Vagina (tissue), 2 donors: ENCODE results near the gene TNS1. TPM values are rescaled to one million over a fixed set of nuclear protein-coding genes. Genes with fewer than 3 reads are reported as not detected.

Experiments used
- DNase-seq, 2 donors: peaks; one replicate each; pipeline ENCODE4 v3.0.0-alpha.2; 2017; ENCODE audit errors: extremely low spot score in 2 of 2
- H3K27ac ChIP-seq: fragments of 200-600 bp; sonication (generic); one replicate; pipeline ENCODE4 v1.5.1; 2019
- H3K27me3 ChIP-seq: fragments of 200-600 bp; sonication (generic); one replicate; pipeline ENCODE4 v1.5.1; 2019
- H3K36me3 ChIP-seq, 2 donors: fragments of 200-600 bp; sonication (generic); one replicate each; pipeline ENCODE4 v1.5.1; 2017 to 2019
- H3K4me1 ChIP-seq: fragments of 200-600 bp; sonication (generic); one replicate; pipeline ENCODE4 v1.5.1; 2019
- H3K4me3 ChIP-seq, 2 donors: fragments of 200-600 bp; sonication (generic); 1 replicate in 1 of 2; 2 replicates in 1 of 2; pipeline ENCODE4 v1.5.1; 2016 to 2019
- H3K9me3 ChIP-seq: fragments of 200-600 bp; sonication (generic); one replicate; pipeline ENCODE4 v1.5.1; 2019
- CTCF ChIP-seq, 3 experiments: fragments of 450-650 bp in 2 of 3; fragments of 200-600 bp in 1 of 3; sonication (generic) in 1 of 3; IDR thresholded peaks; one replicate each; pipeline ENCODE4 v1.5.1; 2017 to 2019; ENCODE audit warnings: antibody characterized with exemption in 3 of 3, mild to moderate bottlenecking in 2 of 3, moderate library complexity in 2 of 3
- POLR2A ChIP-seq, 2 donors: fragments of 450-650 bp; IDR thresholded peaks; one replicate each; pipeline ENCODE4 v1.6.1; 2017; ENCODE audit warnings: antibody characterized with exemption in 2 of 2, mild to moderate bottlenecking in 2 of 2, moderate library complexity in 2 of 2
- POLR2AphosphoS5 ChIP-seq, 2 donors: sonication (generic); formaldehyde crosslinking; IDR thresholded peaks; one replicate each; pipeline ENCODE4 v1.9.0; 2017; ENCODE audit warnings: antibody characterized with exemption in 2 of 2, mild to moderate bottlenecking in 2 of 2, low read depth in 1 of 2; ENCODE audit not compliant: insufficient read depth in 1 of 2
- intact Hi-C: fragments of 100-400 bp; cut with DNase I; formaldehyde crosslinking; loops from one replicate; pipeline ENCODE4 v1.15.1; 2023
- total RNA-seq: library from RNA; depleted of rRNA; stranded (reverse); fragments of >200 nt; gene quantifications from one replicate; pipeline ENCODE4 v1.2.3, GENCODE V29; 2016

The TNS1 gene
- total RNA-seq, 1 donor from 2014 or later: 216 TPM

- Histone ChIP-seq H3K27ac (peak overlapping the region; percentile 58), H3K27me3 (no peaks in the 10 kb centered on the region), H3K4me1 (peaks cover 68% of the 10 kb centered on the region), H3K36me3 (no peaks in the 10 kb centered on the region), H3K9me3 (no peaks in the 10 kb centered on the region), H3K4me3 (peak overlapping the region in 1 of 2 donors; percentile 52)
- intact Hi-C loops: no loop called here
- no peak for TF ChIP-seq POLR2A (IDR thresholded peaks at IDR 0.05)
- TF ChIP-seq CTCF (IDR thresholded peaks at IDR 0.05): no peak
- no peak for TF ChIP-seq POLR2AphosphoS5 (IDR thresholded peaks at IDR 0.05; ENCODE audit: insufficient read depth in 1 of 2, low read depth in 1 of 2)
- DNase-seq: no peak
These were observed 5.6 kb upstream of the TNS1 start for GRCh38 chr2:218008060-218009040.

- Histone ChIP-seq H3K27me3 (no peaks in the 10 kb centered on the region), H3K9me3 (no peaks in the 10 kb centered on the region), H3K4me3 (no peak overlapping the region), H3K4me1 (peaks cover 77% of the 10 kb centered on the region), H3K27ac (no peak overlapping the region), H3K36me3 (no peaks in the 10 kb centered on the region)
- TF ChIP-seq POLR2A (IDR thresholded peaks at IDR 0.05): no peak
- no peak for TF ChIP-seq POLR2AphosphoS5 (IDR thresholded peaks at IDR 0.05; ENCODE audit: insufficient read depth in 1 of 2, low read depth in 1 of 2)
- no peak for TF ChIP-seq CTCF (IDR thresholded peaks at IDR 0.05)
- intact Hi-C loops: no loop called here
- DNase-seq: no peak
These were observed 3.9 kb upstream of the TNS1 start for GRCh38 chr2:218006741-218007140.

- H3K4me1 ChIP-seq: peaks cover 80% of the 10 kb centered on the region
- TF ChIP-seq CTCF (IDR thresholded peaks at IDR 0.05) (no peak), POLR2AphosphoS5 (IDR thresholded peaks at IDR 0.05; ENCODE audit: insufficient read depth in 1 of 2, low read depth in 1 of 2) (no peak), POLR2A (IDR thresholded peaks at IDR 0.05) (no peak)
These were observed 2.7 kb upstream of the TNS1 start for GRCh38 chr2:218005486-218005885.

DNA sequence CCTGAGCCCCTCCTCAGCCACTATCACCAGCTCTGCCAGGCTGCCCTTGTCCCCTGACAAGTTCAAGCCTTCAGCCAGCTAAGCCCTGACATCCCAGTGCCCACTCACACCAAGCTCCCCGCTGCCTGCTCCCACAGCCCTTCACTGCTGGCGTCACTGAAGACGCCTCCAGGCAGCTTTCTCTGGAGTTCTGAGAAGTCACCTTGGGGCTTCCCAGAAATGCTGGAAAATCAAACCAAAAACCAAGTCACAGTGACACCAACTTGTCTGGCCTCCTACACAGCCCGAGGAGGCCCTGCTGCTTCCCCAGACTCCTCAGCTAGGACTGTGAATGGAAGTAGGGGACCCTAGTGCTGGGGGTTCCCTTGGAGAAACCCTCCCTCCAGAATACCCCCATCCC is 2.2 kb upstream of the TNS1 start:
- Histone ChIP-seq H3K36me3 (no peaks in the 10 kb centered on the region), H3K4me1 (peaks cover 80% of the 10 kb centered on the region), H3K4me3 (no peak overlapping the region), H3K9me3 (no peaks in the 10 kb centered on the region), H3K27me3 (no peaks in the 10 kb centered on the region), H3K27ac (peak overlapping the region; percentile 92)
- intact Hi-C loops: no loop called here
- TF ChIP-seq POLR2AphosphoS5 (IDR thresholded peaks at IDR 0.05; ENCODE audit: insufficient read depth in 1 of 2, low read depth in 1 of 2): no peak
- TF ChIP-seq POLR2A (IDR thresholded peaks at IDR 0.05): no peak
- no peak for TF ChIP-seq CTCF (IDR thresholded peaks at IDR 0.05)
- DNase-seq: no peak

More at GRCh38 chr2:218005486-218005885, 2.7 kb upstream of the TNS1 start:
- H3K27ac ChIP-seq: peak overlapping the region; percentile 51
- no peak for DNase-seq
- no peaks in the 10 kb centered on the region for H3K9me3 ChIP-seq
- no peak overlapping the region for H3K4me3 ChIP-seq
- H3K27me3 ChIP-seq: no peaks in the 10 kb centered on the region
- no peaks in the 10 kb centered on the region for H3K36me3 ChIP-seq
- intact Hi-C loops: no loop called here

DNA sequence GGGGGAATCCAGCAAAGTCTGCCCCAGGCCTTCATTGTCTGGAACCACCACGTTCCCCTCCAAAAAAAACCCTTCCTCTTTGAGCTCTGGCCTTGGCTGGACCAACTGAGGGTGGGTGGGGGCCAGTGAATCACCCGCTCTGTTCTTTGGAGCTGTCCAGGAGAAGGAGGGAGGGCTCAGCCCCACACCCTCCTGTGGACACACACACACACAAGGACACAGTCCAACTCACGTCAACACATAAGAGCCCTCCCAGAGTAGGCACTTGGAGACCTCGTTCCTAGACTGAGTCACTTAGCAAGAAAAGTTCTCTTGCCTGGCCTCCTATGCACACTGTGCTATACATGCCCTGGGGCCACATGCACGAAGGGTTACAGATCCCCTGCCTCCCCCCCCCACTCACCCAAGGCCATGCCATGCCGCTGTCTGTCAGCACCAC is 1.2 kb upstream of the TNS1 start:
- H3K27me3 ChIP-seq: no peaks in the 10 kb centered on the region
- H3K9me3 ChIP-seq: no peaks in the 10 kb centered on the region
- no peak overlapping the region for H3K4me3 ChIP-seq
- TF ChIP-seq POLR2AphosphoS5 (IDR thresholded peaks at IDR 0.05; ENCODE audit: insufficient read depth in 1 of 2, low read depth in 1 of 2): peak; percentile 37 to 51
- no peak for TF ChIP-seq POLR2A (IDR thresholded peaks at IDR 0.05)
- no peak for TF ChIP-seq CTCF (IDR thresholded peaks at IDR 0.05)
- H3K27ac ChIP-seq: peak overlapping the region; percentile 92
- peak in 1 of 2 donors; percentile 97 for DNase-seq
- H3K36me3 ChIP-seq: no peaks in the 10 kb centered on the region
- peaks cover 82% of the 10 kb centered on the region for H3K4me1 ChIP-seq
- intact Hi-C loops: no loop called here
